ENCODE data around the gene TAS2R41. TPM values are rescaled to one million over a fixed set of nuclear protein-coding genes. Genes with fewer than 3 reads are reported as not detected.

Gene TAS2R41
- total RNA-seq, 2 donors from 2014 or later, result 2.5 TPM; not detected in 1

DNA sequence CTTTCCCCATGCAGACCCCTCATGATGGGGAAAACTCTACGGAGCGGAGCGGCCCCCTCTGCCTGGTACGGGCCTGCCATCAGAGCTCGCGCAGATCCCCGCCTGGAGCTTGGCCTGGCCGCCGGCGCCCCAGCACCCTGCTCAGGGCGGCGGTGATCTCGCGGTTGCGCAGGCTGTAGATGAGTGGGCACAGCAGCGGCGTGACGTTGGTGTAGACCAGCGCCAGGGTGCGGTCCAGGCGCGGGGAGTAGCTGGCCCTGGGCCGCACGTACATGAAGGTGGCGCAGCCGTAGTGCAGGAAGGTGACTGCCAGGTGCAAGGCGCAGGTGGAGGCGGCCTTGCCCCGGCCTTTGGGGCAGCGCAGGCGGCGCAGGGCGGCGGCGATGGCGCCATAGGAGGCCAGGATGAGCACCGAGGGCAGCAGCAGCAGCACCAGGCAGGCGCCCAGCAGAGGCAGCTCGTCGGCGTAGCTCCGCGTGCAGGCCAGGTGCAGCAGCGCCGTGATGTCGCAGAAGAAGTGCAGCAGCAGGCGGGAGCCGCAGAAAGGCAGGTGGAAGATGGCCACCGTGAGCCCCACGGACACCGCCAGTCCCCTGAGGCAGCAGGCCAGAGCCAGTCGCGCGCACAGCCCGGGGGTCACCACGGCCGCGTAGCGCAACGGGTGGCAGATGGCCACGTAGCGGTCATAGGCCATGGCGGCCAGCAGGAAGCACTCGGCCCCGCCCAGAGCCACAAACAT lies 33.4 kb downstream of the TAS2R41 start:
- no peak for DNase-seq (ENCODE audit: low spot score)
- Histone ChIP-seq H3K4me3 (no peak overlapping the region), H3K27me3 (replicated peaks; ENCODE audit: insufficient read depth) (no peaks in the 10 kb centered on the region), H3K4me1 (ENCODE audit: control insufficient read depth in 1 of 2, low read depth in 2 of 2) (no peaks in the 10 kb centered on the region), H3K36me3 (peaks cover 4% of the 10 kb centered on the region), H3K27ac (no peak overlapping the region), H3K9me3 (no peaks in the 10 kb centered on the region)
- ATAC-seq (ENCODE audit: insufficient number of reproducible peaks, low FRiP score, low read depth), result no peak
- TF ChIP-seq, protein P1, sequence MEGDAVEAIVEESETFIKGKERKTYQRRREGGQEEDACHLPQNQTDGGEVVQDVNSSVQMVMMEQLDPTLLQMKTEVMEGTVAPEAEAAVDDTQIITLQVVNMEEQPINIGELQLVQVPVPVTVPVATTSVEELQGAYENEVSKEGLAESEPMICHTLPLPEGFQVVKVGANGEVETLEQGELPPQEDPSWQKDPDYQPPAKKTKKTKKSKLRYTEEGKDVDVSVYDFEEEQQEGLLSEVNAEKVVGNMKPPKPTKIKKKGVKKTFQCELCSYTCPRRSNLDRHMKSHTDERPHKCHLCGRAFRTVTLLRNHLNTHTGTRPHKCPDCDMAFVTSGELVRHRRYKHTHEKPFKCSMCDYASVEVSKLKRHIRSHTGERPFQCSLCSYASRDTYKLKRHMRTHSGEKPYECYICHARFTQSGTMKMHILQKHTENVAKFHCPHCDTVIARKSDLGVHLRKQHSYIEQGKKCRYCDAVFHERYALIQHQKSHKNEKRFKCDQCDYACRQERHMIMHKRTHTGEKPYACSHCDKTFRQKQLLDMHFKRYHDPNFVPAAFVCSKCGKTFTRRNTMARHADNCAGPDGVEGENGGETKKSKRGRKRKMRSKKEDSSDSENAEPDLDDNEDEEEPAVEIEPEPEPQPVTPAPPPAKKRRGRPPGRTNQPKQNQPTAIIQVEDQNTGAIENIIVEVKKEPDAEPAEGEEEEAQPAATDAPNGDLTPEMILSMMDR (IDR thresholded peaks at IDR 0.05), result no peak

DNA sequence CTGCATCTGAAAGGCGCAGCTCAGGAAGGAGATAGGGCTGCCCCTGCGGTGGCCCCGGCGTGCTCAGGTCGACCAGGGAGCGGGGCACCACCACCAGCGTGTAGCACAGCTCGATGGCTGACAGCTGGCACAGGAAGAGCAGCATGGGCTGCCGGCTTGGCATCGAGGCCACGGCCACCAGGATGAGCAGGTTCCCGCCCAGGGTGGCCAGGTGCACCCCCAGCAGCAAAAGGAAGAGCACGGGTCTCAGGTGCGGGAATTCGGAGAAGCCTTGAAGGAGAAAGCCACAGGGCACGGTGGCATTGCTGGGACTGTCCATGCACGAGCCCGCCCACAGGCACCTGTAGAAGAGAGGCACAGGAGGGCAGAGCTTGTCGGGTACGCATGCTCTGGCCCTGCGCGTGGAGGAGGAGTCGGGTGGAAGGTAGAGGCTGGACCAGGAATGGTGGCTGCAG lies 33.9 kb downstream of the TAS2R41 start:
- ATAC-seq (ENCODE audit: insufficient number of reproducible peaks, low FRiP score, low read depth), result no peak
- no peak for DNase-seq (ENCODE audit: low spot score)
- H3K4me1 ChIP-seq (ENCODE audit: control insufficient read depth in 1 of 2, low read depth in 2 of 2), result no peaks in the 10 kb centered on the region
- H3K27me3 ChIP-seq (replicated peaks; ENCODE audit: insufficient read depth), result no peaks in the 10 kb centered on the region
- H3K36me3 ChIP-seq, result peaks cover 4% of the 10 kb centered on the region
- TF ChIP-seq, protein P1 (IDR thresholded peaks at IDR 0.05), result no peak
- H3K9me3 ChIP-seq, result no peaks in the 10 kb centered on the region
- H3K27ac ChIP-seq, result no peak overlapping the region
- H3K4me3 ChIP-seq, result no peak overlapping the region

DNA sequence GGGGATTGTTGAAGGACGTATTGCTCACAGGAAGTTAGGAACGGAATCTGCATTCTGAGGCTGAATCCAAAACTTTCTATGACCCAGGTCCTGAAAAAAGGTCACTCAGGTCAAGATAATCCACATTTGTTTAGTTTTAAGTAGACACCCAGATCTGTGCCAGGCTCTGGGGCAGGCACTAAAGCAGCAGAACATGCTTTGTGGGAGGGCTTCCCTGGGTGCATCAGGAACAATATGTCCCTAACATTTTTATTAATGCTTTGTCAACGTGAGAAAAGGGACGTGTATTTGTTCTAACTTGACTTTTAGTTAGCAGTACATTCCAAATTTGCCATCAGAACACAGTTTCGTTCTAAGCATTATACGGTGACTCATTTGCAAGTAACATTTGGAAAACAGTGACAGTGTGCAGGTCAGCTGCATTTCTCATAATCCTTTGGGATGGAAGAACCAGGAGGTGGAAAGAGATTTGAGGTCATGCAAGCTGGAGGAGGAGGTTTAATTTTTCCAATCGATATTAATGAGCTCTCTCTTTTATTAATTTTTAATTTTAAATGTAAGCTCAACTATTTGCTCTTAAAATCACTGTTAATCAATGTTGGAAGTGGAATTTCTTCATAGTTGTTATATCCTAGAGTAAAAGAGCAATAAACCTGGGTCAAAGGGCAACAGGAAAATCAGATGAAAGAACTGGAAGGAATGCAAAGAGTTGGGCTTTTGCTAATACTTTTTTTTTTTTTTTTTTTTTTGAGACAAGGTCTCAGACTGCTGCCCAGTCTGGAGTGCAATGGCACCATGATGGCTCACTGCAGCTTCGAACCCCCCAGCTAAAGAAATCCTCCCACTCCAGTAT lies 35.0 kb downstream of the TAS2R41 start:
- no peaks in the 10 kb centered on the region for H3K9me3 ChIP-seq
- H3K4me1 ChIP-seq (ENCODE audit: control insufficient read depth in 1 of 2, low read depth in 2 of 2), result no peaks in the 10 kb centered on the region
- TF ChIP-seq, protein P1 (IDR thresholded peaks at IDR 0.05), result no peak
- H3K27ac ChIP-seq, result no peak overlapping the region
- no peak overlapping the region for H3K4me3 ChIP-seq
- peaks cover 4% of the 10 kb centered on the region for H3K36me3 ChIP-seq
- no peak for DNase-seq (ENCODE audit: low spot score)
- H3K27me3 ChIP-seq (replicated peaks; ENCODE audit: insufficient read depth), result no peaks in the 10 kb centered on the region
- ATAC-seq (ENCODE audit: insufficient number of reproducible peaks, low FRiP score, low read depth), result no peak

DNA sequence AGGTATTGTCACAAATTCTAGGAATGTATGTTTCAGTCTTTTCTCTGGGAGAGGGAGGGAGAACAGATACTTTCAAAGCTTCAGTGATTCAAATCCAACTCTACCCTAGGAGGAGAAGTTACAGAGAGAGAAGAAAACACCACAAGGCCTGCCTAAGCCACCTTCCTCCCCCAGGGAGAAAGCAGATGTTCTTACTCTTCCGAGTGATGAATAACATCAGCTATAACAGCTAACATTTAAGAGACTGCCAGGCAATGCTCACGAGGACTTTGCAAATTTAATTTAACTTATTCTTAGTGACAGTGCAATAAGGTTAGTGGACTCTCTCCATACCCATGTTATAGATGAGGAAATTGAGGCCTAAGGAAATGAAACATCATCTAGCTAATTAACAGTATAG lies 36.8 kb downstream of the TAS2R41 start:
- Histone ChIP-seq H3K9me3 (no peaks in the 10 kb centered on the region), H3K4me3 (no peak overlapping the region), H3K4me1 (ENCODE audit: control insufficient read depth in 1 of 2, low read depth in 2 of 2) (no peaks in the 10 kb centered on the region), H3K36me3 (peaks cover 4% of the 10 kb centered on the region), H3K27me3 (replicated peaks; ENCODE audit: insufficient read depth) (no peaks in the 10 kb centered on the region), H3K27ac (no peak overlapping the region)
- TF ChIP-seq, protein P1 (IDR thresholded peaks at IDR 0.05), result no peak
- no peak for ATAC-seq (ENCODE audit: insufficient number of reproducible peaks, low FRiP score, low read depth)
- no peak for DNase-seq (ENCODE audit: low spot score)

DNA sequence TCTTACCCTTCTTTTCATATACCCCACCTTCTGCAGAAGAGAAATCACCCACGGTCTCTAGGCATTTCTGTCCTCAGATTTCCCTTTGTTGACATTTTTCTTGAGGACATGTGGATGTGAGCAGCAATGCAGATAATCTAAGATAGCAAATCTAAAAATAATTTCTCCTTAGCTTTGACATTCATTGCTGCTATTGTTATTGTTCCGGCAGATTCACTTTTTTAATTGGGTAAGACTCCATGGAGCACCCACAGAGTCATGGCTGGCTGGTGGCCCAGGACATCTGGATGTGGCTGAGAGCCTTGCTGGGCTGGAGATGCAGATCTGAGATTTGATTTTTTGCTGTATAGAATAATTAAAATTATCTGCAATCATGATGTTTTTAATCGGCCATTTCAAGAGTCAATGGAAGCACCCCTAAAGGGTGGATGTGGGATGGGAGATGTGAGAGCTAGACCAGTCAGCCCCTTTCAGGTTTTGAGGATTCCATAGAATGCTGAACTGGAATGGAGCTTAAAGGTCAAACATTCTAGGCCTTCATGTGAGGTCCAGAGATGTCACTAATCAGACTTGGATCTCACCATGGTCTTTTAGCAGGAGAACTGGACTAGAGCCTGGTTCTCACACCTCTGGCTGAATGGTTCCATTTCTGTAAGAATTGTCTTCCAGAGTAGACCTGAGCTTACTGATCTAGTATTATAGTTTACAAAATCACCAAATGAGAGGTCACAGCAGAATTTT lies 37.5 kb downstream of the TAS2R41 start:
- Histone ChIP-seq H3K4me3 (no peak overlapping the region), H3K27me3 (replicated peaks; ENCODE audit: insufficient read depth) (no peaks in the 10 kb centered on the region), H3K27ac (no peak overlapping the region), H3K36me3 (peaks cover 4% of the 10 kb centered on the region), H3K9me3 (no peaks in the 10 kb centered on the region), H3K4me1 (ENCODE audit: control insufficient read depth in 1 of 2, low read depth in 2 of 2) (no peaks in the 10 kb centered on the region)
- TF ChIP-seq, protein P1 (IDR thresholded peaks at IDR 0.05), result no peak
- ATAC-seq (ENCODE audit: insufficient number of reproducible peaks, low FRiP score, low read depth), result no peak
- DNase-seq (ENCODE audit: low spot score), result no peak

Measured in thoracic aorta (tissue), 2 donors.